Measurements from ENCODE around the gene PEMT. TPM values are rescaled to one million over a fixed set of nuclear protein-coding genes. Genes with fewer than 3 reads are reported as not detected.
A peak's percentile ranks its signal among the peaks of the same experiment; 100 is the strongest.

PEMT gene
- total RNA-seq, 1 donor from 2014 or later, result 24.0 TPM

- Mint-ChIP-seq H3K4me1 (ENCODE audit: low read depth, unreplicated experiment) (peaks cover 14% of the 10 kb centered on the region), H3K27ac (ENCODE audit: unreplicated experiment) (no peak overlapping the region), H3K4me3 (ENCODE audit: unreplicated experiment) (no peak overlapping the region), H3K36me3 (ENCODE audit: unreplicated experiment) (no peaks in the 10 kb centered on the region), H3K9me3 (ENCODE audit: unreplicated experiment) (peaks cover 1% of the 10 kb centered on the region), H3K27me3 (ENCODE audit: unreplicated experiment) (peaks cover 9% of the 10 kb centered on the region)
- TF ChIP-seq CTCF (IDR thresholded peaks at IDR 0.05; ENCODE audit: partially characterized antibody, unreplicated experiment), result no peak
- no peak for DNase-seq
These were observed 14.7 kb downstream of the PEMT start for GRCh38 chr17:17576772-17577234.

- Mint-ChIP-seq H3K9me3 (ENCODE audit: unreplicated experiment) (peaks cover 1% of the 10 kb centered on the region), H3K4me3 (ENCODE audit: unreplicated experiment) (no peak overlapping the region), H3K27ac (ENCODE audit: unreplicated experiment) (no peak overlapping the region), H3K27me3 (ENCODE audit: unreplicated experiment) (peaks cover 6% of the 10 kb centered on the region), H3K36me3 (ENCODE audit: unreplicated experiment) (no peaks in the 10 kb centered on the region), H3K4me1 (ENCODE audit: low read depth, unreplicated experiment) (peaks cover 5% of the 10 kb centered on the region)
- no peak for DNase-seq
- no peak for TF ChIP-seq CTCF (IDR thresholded peaks at IDR 0.05; ENCODE audit: partially characterized antibody, unreplicated experiment)
These were observed 15.9 kb downstream of the PEMT start for GRCh38 chr17:17575360-17576251.

- H3K27ac Mint-ChIP-seq (ENCODE audit: unreplicated experiment), result no peak overlapping the region
- peaks cover 3% of the 10 kb centered on the region for H3K27me3 Mint-ChIP-seq (ENCODE audit: unreplicated experiment)
- TF ChIP-seq CTCF (IDR thresholded peaks at IDR 0.05; ENCODE audit: partially characterized antibody, unreplicated experiment), result no peak
- H3K4me1 Mint-ChIP-seq (ENCODE audit: low read depth, unreplicated experiment), result peaks cover 16% of the 10 kb centered on the region
- peaks cover 1% of the 10 kb centered on the region for H3K9me3 Mint-ChIP-seq (ENCODE audit: unreplicated experiment)
- no peak for DNase-seq
- no peak overlapping the region for H3K4me3 Mint-ChIP-seq (ENCODE audit: unreplicated experiment)
- no peaks in the 10 kb centered on the region for H3K36me3 Mint-ChIP-seq (ENCODE audit: unreplicated experiment)
These were observed 17.6 kb downstream of the PEMT start for GRCh38 chr17:17573912-17574311.

GRCh38 chr17:17572010-17572785, 19.3 kb downstream of the PEMT start:
- Mint-ChIP-seq H3K36me3 (ENCODE audit: unreplicated experiment) (no peaks in the 10 kb centered on the region), H3K27me3 (ENCODE audit: unreplicated experiment) (peaks cover 8% of the 10 kb centered on the region), H3K27ac (ENCODE audit: unreplicated experiment) (peak overlapping the region; percentile 8), H3K4me1 (ENCODE audit: low read depth, unreplicated experiment) (peaks cover 25% of the 10 kb centered on the region), H3K4me3 (ENCODE audit: unreplicated experiment) (no peak overlapping the region), H3K9me3 (ENCODE audit: unreplicated experiment) (peaks cover 6% of the 10 kb centered on the region)
- TF ChIP-seq CTCF (IDR thresholded peaks at IDR 0.05; ENCODE audit: partially characterized antibody, unreplicated experiment), result no peak
- DNase-seq, result no peak

All from glutamatergic neuron (in vitro differentiated cells).